Jurkat, Clone E6-1 (cell line): Measurements from ENCODE around the gene FRMD4B.
"Not testable (repeated sequence)": the region's sequence is repeated elsewhere in the genome, so short reads cannot be mapped to it uniquely, and the experiment has no call there.

ENCODE experiments used
- DNase-seq: peaks from one replicate; pipeline ENCODE4 v3.0.0-alpha.2; 2011; ENCODE audit warnings: low read depth, low spot score
- H3K4me3 ChIP-seq: 2 replicates; pipeline ENCODE4 v1.5.1; 2011; ENCODE audit warnings: mild to moderate bottlenecking, low read length, control low read depth, moderate library complexity

The FRMD4B gene

DNA sequence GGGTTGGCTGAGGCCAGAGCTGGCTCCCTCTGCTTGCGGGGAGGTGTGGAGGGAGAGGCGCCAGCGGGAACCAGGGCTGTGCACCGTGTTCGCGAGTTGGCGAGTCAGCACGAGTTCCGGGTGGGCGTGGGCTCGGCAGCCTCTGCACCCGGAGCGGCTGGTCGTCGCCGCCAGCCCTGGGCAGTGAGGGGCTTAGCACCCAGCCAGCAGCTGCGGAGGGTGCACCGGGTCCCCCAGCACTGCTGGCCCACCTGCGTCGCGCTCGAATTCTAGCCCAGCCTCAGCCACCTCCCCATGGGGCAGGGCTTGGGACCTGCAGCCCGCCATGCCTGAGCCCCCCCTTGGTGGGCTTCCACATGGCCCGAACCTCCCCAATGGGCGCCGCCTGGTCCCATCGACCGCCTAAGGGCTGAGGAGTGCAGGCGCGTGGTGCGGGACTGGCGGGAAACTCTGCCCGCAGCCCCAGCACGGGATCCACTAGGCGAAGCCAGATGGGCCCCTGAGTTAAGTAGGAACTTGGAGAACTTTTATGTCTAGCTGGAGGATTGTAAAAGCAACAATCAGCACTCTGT lies 125.6 kb downstream of the FRMD4B start:
- H3K4me3 ChIP-seq, result no peak overlapping the region
- no peak for DNase-seq

DNA sequence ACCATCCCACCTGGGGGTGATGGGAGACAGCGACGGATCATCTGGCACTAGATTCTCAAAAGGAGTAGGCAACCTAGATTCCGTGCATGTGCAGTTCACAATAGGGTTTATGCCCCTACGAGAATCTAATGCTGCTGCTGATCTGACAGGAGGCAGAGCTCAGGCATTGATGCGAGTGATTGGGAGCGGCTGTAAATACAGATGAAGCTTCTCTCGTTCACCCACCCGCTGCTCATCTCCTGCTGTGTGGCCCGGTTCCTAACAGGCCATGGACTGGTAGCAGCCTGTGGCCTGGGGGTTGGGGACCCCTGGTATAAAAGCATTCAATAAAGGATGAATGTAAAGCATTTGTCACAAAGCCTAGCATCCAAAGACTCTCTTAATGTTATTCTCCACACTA lies 126.8 kb downstream of the FRMD4B start:
- no peak overlapping the region for H3K4me3 ChIP-seq
- DNase-seq, result no peak

DNA sequence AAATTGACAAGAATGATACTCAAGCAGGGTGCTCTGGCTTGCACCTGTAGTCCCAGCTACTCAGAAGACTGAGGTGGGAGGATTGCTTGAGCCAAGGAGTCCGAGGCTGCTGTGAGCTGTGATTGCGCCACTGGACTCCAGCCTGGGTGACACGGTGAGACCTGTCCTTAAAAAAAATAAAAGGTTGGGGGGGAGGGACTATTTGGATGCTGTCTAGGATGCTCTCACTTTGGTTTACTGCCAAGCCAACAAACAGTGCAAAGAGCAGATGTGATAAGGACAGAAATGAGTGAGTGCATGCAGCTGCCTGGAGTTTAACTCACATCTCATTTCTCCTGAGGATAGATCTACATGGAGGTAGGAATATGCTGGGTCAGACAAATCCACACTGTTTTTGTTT lies 130.0 kb downstream of the FRMD4B start:
- H3K4me3 ChIP-seq, result no peak overlapping the region
- no peak for DNase-seq

DNA sequence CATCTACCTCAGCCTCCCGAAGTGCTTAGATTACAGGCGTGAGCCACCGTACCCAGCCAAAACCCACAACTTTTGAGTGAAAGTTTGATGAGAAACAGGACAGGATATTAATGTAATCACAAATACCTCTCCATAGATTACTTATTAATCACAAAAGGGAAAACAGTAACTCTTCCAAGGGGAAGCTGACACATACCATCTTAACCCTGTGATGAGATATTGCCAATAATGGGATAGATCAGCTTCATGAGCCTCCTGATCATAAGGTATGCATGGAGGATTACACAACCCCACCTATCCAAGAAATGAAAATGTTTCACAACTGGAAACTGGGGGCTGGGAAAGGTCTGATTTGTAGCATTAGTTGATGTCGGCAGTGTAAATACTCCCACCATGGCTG lies 131.5 kb downstream of the FRMD4B start:
- no peak overlapping the region for H3K4me3 ChIP-seq
- no peak for DNase-seq

- no peak for DNase-seq
These were observed 133.3 kb downstream of the FRMD4B start for GRCh38 chr3:69252631-69253030.

GRCh38 chr3:69252141-69252540 lies 133.7 kb downstream of the FRMD4B start:
- no peak for DNase-seq
- H3K4me3 ChIP-seq, result no peak overlapping the region

More at GRCh38 chr3:69252631-69253030, 133.3 kb downstream of the FRMD4B start:
- H3K4me3 ChIP-seq, result no peak overlapping the region

DNA sequence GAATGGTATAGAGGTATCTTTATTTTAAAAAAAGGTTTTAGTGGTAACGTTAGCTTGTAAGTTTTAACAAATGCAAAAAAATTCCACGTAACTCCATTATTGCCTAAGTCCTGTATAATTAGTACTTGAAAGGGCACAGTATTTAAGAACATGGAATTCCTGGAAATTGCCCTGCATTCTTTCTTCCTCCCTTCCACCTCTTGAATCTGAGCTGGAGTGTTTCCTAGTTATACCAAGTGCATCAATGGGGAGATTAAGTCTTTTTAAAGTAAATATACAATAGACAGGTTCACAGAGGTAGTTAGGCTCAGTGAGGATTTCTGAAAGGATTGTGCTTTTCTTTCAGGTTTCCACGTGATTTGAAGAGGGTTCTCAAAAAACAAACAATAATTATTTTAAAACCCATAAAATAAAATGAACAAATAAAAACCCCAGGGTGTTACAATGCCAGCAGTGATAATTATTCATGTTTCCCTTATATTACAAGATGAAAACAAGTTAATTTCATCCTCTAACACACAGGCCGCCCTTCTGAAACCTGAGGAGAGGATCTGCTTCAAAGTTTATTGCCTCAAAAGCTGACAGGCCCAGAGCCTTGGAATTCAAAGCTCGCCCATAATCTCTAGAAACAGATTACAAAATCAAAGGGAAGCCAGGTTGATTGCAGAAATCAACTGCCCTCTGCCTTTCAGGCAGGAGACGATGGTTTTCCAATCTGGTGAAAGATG lies 134.6 kb downstream of the FRMD4B start:
- DNase-seq, result no peak
- no peak overlapping the region for H3K4me3 ChIP-seq

DNA sequence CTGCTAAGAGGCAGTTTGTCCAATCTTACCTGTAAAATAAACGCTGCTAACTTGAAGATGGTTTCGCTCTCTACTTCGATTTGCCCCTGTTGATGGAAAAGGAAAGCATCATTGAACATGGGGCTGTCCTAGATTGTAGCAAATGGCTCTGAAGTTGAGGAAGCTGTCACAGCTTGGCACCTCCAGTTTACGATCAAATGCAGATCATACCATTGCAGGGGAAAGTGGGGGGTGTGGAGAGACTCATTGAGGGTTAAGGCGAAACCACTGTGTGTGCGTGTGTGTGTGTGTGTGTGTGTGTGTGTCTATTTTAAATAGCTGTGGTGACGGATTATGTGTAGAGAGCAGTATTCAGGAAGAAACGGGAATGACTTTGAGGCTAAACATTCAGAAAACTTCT lies 135.9 kb downstream of the FRMD4B start:
- peak; percentile 80 for DNase-seq
- H3K4me3 ChIP-seq, result no peak overlapping the region

- no peak for DNase-seq
- H3K4me3 ChIP-seq, result no peak overlapping the region
These were observed 136.9 kb downstream of the FRMD4B start for GRCh38 chr3:69249001-69249400.

DNA sequence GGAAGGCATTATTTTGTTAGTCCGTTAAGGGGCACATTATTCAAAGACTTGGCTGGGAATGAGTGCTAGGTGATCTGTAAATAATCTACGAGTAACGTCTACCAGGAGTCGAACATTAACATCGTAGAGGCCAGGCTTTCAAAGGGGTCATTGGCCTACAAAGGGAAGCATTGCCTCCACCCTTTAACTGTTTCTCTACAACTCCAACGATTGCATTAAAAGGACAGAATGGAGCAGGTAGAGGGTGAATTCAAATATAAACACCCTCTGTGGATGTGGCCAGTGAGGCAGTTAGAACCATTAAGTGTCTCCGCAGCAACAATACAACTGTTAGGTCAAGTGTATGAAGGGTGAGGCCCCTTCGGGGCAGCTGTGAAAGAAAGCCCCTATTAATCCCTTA lies 137.5 kb downstream of the FRMD4B start:
- no peak overlapping the region for H3K4me3 ChIP-seq

GRCh38 chr3:69246612-69247011 lies 139.3 kb downstream of the FRMD4B start:
- H3K4me3 ChIP-seq, result no peak overlapping the region
- DNase-seq, result no peak

More for the DNA sequence above, 137.5 kb downstream of the FRMD4B start:
- no peak for DNase-seq

DNA sequence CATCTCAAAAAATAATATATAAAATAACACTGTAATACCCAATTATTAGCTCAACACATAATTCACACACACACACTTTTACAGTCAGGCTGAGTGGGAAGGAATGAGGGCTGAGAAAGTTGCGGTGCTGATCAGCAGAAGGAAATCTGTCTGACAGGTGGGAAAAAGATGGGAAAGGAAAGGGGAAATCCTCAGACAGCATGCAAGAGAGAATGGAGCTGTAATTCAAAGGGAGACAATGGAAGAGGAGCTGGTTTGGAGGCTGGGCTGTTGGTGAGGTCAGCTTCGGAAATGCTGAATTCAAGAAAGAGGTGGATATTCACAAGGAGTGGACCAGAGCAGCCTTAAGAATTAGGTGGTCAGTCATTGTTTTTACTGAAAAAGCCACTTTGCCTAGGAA lies 141.8 kb downstream of the FRMD4B start:
- no peak for DNase-seq
- H3K4me3 ChIP-seq, result no peak overlapping the region

GRCh38 chr3:69241769-69242168 lies 144.1 kb downstream of the FRMD4B start:
- DNase-seq, result no peak
- H3K4me3 ChIP-seq, result no peak overlapping the region

DNA sequence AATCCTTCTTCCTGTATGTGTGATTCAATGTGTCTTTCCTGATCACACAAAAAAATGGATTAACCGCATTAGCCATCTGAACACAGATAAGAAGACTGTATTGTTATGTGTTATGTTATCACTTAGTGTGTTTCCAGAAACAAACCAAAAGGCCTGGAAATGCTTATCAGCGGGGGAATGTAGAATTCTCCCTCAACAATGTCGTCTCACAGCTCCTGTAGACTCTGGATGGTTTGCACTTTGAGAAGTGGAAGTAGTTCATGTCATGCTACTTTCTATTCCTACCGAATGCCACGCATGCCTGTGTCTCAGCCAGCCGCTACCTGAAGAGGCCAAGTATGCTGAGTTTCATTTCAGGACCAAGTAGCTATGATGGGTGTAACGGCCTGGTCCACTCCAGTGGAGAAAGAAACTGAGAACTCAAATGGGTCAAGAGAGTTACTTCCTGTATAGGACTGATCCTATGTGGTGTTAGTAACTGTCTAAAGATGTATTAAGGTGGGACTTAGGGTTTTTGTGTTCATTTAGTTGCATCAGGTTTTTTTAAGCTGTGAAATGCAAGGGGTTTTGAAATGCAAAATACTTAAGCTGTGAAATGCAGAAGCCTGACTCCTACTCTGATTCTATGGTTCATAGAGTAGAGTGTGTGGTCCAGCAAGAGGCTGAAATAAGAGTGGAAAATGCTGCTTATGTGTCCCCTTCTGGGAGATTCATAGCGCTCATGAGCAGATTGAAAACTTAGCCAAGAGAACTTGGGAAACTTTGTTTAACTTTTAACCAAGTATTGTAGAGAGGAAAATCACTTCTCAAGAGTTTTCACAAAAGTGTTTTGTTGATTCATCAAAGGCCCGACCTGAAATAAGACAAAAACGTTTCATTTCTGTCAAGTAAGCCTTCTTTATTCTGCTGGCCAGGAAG lies 145.0 kb downstream of the FRMD4B start:
- DNase-seq, result no peak
- H3K4me3 ChIP-seq, result no peak overlapping the region

DNA sequence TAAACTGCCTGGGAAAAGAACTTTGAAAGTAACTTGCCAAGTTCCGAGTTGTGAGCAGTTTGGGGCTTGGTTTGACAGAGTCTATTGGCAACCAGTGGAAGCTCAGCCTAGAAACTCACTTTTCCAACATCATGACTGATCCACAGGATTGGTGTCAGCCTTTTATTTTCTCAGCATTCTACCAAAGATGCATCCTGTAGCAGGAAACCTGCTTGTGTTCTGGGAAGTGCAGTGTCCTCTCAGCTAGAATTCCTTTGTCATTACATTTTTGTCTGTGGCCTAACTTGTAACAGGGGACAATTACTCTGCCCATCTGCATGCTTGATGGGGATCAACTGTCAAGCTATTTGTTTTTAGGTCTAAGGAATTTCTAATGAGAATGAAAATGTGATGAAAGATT lies 146.8 kb downstream of the FRMD4B start:
- DNase-seq, result no peak
- H3K4me3 ChIP-seq, result no peak overlapping the region

- H3K4me3 ChIP-seq, result peak overlapping the region; percentile 9; the same call in 1 of the 2 replicates
- DNase-seq, result no peak
These were observed 148.8 kb downstream of the FRMD4B start for GRCh38 chr3:69236812-69237707.

GRCh38 chr3:69235882-69236281 lies 150.0 kb downstream of the FRMD4B start:
- peak; percentile 57 for DNase-seq
- no peak overlapping the region for H3K4me3 ChIP-seq

DNA sequence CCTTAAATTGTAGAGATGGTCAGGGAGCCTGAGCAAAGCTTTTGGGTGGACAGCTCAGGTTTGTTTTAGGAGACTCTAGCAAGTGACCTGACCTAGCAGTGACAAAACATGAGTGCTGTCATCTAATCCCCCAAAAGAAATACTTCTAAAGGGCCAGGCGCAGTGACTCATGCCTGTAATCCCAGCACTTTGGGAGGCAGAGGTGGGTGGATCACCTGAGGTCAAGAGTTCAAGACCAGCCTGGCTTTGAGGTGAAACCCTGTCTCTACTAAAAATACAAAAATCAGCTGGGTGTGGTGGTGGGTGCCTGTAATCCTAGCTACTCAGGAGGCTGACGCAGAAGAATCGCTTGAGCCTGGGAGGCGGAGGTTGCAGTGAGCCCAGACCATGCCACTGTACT lies 150.7 kb downstream of the FRMD4B start:
- not testable (repeated sequence) for DNase-seq, H3K4me3 ChIP-seq

DNA sequence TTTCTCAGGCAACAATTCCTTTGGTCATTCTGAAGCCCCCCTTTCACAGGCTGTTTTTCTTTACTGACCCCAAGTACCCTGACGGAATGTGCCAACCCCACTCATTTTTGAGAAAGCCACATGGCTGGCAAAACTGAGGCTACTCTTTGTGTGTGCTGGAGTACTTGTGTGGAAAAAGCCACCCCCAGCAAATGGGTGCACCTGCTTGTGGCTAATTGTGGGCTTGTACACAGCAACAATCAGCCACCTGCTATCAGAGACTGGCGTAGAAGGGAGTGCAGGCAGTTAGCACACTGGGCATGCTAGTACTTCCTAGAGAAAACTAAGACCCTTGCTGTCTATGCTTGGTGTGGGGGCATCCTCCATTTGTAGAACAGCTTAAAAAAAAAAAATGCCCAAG lies 153.4 kb downstream of the FRMD4B start:
- DNase-seq, result peak; percentile 69
- no peak overlapping the region for H3K4me3 ChIP-seq
